ENCODE results near the gene LZTR1. TPM values are rescaled to one million over a fixed set of nuclear protein-coding genes. Genes with fewer than 3 reads are reported as not detected.
A peak's percentile ranks its signal among the peaks of the same experiment; 100 is the strongest.

The LZTR1 gene
- total and polyA plus RNA-seq, 3 experiments from 2014 or later, result 17.1 to 78.7 (median 75.0) TPM

DNA sequence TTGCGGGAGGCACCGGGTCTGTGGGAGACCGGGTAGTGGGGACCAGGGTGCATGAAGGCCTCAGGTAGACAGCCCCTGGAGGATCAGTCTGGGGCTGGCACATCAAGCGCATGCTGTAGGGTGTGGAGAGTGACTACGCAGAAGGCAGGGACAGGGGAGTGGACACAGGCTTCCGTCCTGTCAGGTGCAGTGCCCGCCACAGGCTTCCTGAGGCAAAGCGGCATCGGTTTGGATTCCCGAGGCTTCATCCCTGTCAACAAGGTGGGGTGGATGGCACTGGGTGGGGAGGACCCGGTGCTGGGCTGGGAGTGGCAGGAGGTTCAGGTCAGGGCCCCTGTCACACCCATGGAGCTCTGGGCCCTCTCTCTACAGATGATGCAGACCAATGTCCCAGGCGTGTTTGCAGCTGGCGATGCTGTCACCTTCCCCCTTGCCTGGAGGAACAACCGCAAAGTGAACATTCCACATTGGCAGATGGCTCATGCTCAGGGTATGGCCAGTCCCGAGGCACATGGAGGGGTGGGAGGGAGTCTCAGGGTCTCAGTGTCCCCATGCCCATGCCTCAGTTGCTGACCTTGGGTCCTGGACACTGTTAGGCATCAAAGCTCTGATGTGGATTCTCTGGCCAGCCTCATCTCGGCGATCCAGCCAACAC lies 4.5 kb upstream of the LZTR1 start:
- H3K9me3 Mint-ChIP-seq, result no peaks in the 10 kb centered on the region
- ChIA-PET CTCF (no interaction called here), POLR2A (no interaction called here)
- no peak overlapping the region for H3K4me3 ChIP-seq (ENCODE audit: low read length)
- H3K27me3 ChIP-seq (ENCODE audit: insufficient read depth, low read length, poor library complexity, severe bottlenecking), result peaks cover 9% of the 10 kb centered on the region
- no peak overlapping the region for H3K4me3 Mint-ChIP-seq
- H3K36me3 Mint-ChIP-seq, result peaks cover 0 to 5% (median 0%) of the 10 kb centered on the region in 3 donors
- peak overlapping the region in 1 of 8 donors; percentile 73 for H3K27ac Mint-ChIP-seq
- no peak for DNase-seq
- no peak overlapping the region for H3K27ac ChIP-seq (ENCODE audit: low read depth, low read length)
- H3K4me1 ChIP-seq (ENCODE audit: insufficient read depth, low read length), result peaks cover 12% of the 10 kb centered on the region
- H3K27me3 Mint-ChIP-seq, result peaks cover 3 to 5% of the 10 kb centered on the region in 2 donors
- peaks cover 18 to 33% (median 19%) of the 10 kb centered on the region in 3 donors for H3K4me1 Mint-ChIP-seq
- H3K9me3 ChIP-seq (ENCODE audit: low read length), result peaks cover 9% of the 10 kb centered on the region
- no peaks in the 10 kb centered on the region for H3K36me3 ChIP-seq (ENCODE audit: insufficient read depth, low read length)

DNA sequence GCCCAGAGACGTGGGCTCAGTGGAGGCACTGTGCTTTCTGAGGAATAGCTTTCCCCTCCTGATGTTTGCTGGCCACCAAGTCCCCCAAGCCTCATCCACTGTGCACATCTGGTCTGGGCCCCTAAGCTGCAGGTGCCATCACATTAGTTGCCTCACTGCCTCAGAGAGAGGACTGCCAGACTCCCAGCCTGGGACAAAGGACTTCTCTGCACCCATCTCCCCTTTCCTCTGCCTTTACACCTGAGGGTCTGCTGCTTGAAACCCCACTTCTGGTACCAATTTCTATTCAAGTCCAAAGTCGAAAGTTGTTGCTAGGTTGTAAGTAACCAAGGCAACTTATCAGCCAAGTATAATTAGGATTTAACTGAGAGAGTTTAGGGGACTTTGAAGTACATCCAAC lies 3.7 kb upstream of the LZTR1 start:
- CTCF ChIA-PET, result no interaction called here

DNA sequence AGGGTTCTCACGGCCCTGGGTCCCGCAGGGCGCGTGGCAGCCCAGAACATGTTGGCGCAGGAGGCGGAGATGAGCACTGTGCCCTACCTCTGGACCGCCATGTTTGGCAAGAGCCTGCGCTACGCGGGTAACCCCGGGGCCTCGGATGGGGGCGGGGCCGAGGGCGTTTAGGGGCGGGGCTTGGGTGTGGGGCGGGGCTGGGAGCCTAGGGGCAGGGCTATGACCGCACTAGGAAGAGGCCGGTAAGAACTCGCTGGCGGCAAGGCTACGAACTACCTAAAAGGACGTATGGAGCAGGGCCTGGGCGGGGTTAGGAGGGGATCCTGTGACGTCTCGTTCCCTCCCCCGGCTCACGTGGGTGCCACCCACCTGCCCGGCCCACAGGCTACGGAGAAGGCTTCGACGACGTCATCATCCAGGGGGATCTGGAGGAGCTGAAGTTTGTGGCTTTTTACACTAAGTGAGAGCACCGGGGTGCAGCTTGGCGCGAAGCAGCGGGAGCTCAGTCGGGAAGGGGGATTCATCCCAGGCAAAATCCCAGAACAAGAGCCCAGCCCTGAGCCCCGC lies 2.8 kb upstream of the LZTR1 start:
- no peaks in the 10 kb centered on the region for H3K9me3 Mint-ChIP-seq
- ChIA-PET POLR2A (no interaction called here), CTCF (no interaction called here)
- Histone ChIP-seq H3K27me3 (ENCODE audit: insufficient read depth, low read length, poor library complexity, severe bottlenecking) (peaks cover 8% of the 10 kb centered on the region), H3K4me1 (ENCODE audit: insufficient read depth, low read length) (peaks cover 25% of the 10 kb centered on the region), H3K9me3 (ENCODE audit: low read length) (peaks cover 9% of the 10 kb centered on the region), H3K36me3 (ENCODE audit: insufficient read depth, low read length) (peaks cover 4% of the 10 kb centered on the region), H3K4me3 (ENCODE audit: low read length) (no peak overlapping the region), H3K27ac (ENCODE audit: low read depth, low read length) (no peak overlapping the region)
- peak overlapping the region; percentile 56 to 86 (median 74) for H3K4me3 Mint-ChIP-seq
- peak overlapping the region in 7 of 8 donors; percentile 38 to 93 (median 82) for H3K27ac Mint-ChIP-seq
- DNase-seq, result peak; percentile 32 to 72 (median 57)
- peaks cover 0 to 14% (median 0%) of the 10 kb centered on the region in 3 donors for H3K36me3 Mint-ChIP-seq
- H3K4me1 Mint-ChIP-seq, result peaks cover 32 to 50% (median 36%) of the 10 kb centered on the region in 3 donors
- peaks cover 1 to 5% of the 10 kb centered on the region in 2 donors for H3K27me3 Mint-ChIP-seq

More for the DNA sequence above, 3.7 kb upstream of the LZTR1 start:
- Mint-ChIP-seq H3K4me3 (peak overlapping the region in 1 of 7 donors; percentile 59), H3K9me3 (no peaks in the 10 kb centered on the region), H3K4me1 (peaks cover 23 to 41% (median 27%) of the 10 kb centered on the region in 3 donors), H3K36me3 (peaks cover 0 to 8% (median 0%) of the 10 kb centered on the region in 3 donors), H3K27me3 (peaks cover 3 to 5% of the 10 kb centered on the region in 2 donors), H3K27ac (peak overlapping the region in 1 of 8 donors; percentile 38)
- H3K27me3 ChIP-seq (ENCODE audit: insufficient read depth, low read length, poor library complexity, severe bottlenecking), result peaks cover 9% of the 10 kb centered on the region
- no peak overlapping the region for H3K27ac ChIP-seq (ENCODE audit: low read depth, low read length)
- H3K36me3 ChIP-seq (ENCODE audit: insufficient read depth, low read length), result no peaks in the 10 kb centered on the region
- POLR2A ChIA-PET, result no interaction called here
- no peak for DNase-seq
- H3K4me1 ChIP-seq (ENCODE audit: insufficient read depth, low read length), result peaks cover 20% of the 10 kb centered on the region
- H3K4me3 ChIP-seq (ENCODE audit: low read length), result no peak overlapping the region
- peaks cover 9% of the 10 kb centered on the region for H3K9me3 ChIP-seq (ENCODE audit: low read length)

DNA sequence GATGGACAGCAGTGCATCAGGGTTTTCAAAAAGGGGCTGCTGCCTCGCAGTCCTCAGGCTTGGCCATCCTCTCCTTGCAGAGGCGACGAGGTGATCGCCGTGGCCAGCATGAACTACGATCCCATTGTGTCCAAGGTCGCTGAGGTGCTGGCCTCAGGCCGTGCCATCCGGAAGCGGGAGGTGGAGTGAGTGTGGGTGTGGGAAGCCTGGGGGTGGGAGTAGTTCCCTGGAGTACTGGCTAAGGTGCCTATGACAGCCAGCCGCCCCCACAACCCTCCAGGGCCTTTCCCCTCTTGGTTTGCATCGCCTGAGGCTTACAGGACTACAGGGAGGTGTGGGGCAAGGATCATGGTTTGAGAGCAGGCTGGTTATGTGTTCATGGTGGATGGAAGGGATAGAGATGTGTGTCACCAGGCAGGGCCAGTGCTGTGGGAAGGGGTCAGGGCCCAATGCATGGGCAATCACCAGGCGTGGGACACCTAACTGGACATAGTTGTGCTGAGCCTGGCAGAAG lies 2.1 kb upstream of the LZTR1 start:
- H3K27ac ChIP-seq (ENCODE audit: low read depth, low read length), result no peak overlapping the region
- peaks cover 9% of the 10 kb centered on the region for H3K9me3 ChIP-seq (ENCODE audit: low read length)
- peak overlapping the region in 6 of 7 donors; percentile 24 to 86 (median 54) for H3K4me3 Mint-ChIP-seq
- CTCF ChIA-PET, result interaction anchor here (1.0 kb wide), 1 partner anchor 260 kb away, joined by 3 read pairs; no protein-coding TSS in a partner anchor
- peaks cover 25% of the 10 kb centered on the region for H3K4me1 ChIP-seq (ENCODE audit: insufficient read depth, low read length)
- H3K27ac Mint-ChIP-seq, result peak overlapping the region in 3 of 8 donors; percentile 20 to 92 (median 80)
- H3K4me3 ChIP-seq (ENCODE audit: low read length), result no peak overlapping the region
- POLR2A ChIA-PET, result no interaction called here
- peaks cover 4% of the 10 kb centered on the region for H3K36me3 ChIP-seq (ENCODE audit: insufficient read depth, low read length)
- no peaks in the 10 kb centered on the region for H3K9me3 Mint-ChIP-seq
- peaks cover 0 to 17% (median 0%) of the 10 kb centered on the region in 3 donors for H3K36me3 Mint-ChIP-seq
- H3K4me1 Mint-ChIP-seq, result peaks cover 32 to 51% (median 36%) of the 10 kb centered on the region in 3 donors
- peaks cover 1 to 5% of the 10 kb centered on the region in 2 donors for H3K27me3 Mint-ChIP-seq
- no peak for DNase-seq
- H3K27me3 ChIP-seq (ENCODE audit: insufficient read depth, low read length, poor library complexity, severe bottlenecking), result peaks cover 7% of the 10 kb centered on the region

DNA sequence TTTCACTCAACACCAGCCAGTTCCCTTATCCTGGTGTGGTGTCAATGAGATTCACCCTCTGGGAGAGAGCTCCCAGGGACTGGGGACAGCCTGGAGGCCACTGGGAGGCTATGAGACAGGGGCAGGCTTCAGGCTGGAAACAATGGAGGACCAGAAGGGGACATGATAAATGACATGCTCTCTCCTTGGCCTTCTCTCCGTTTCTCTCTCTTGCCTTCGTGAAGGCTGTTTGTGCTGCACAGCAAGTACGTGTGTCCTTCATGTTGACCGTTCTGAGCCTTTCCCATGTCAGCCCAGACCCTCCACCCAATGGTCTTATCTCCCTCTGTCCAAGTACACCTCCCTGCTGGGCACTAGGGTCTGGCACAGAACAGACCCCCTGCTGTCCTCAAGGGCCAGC lies 1.6 kb upstream of the LZTR1 start:
- H3K4me1 ChIP-seq (ENCODE audit: insufficient read depth, low read length), result peaks cover 25% of the 10 kb centered on the region
- Mint-ChIP-seq H3K4me1 (peaks cover 32 to 51% (median 36%) of the 10 kb centered on the region in 3 donors), H3K9me3 (no peaks in the 10 kb centered on the region), H3K27ac (peak overlapping the region in 4 of 8 donors; percentile 85 to 95 (median 92)), H3K4me3 (peak overlapping the region in 4 of 7 donors; percentile 23 to 89 (median 70)), H3K27me3 (peaks cover under 1 to 5% of the 10 kb centered on the region in 2 donors), H3K36me3 (peaks cover 0 to 21% (median 0%) of the 10 kb centered on the region in 3 donors)
- no peak for DNase-seq
- POLR2A ChIA-PET, result no interaction called here
- no peak overlapping the region for H3K4me3 ChIP-seq (ENCODE audit: low read length)
- CTCF ChIA-PET, result interaction anchor here (1.0 kb wide), 1 partner anchor 261 kb away, joined by 3 read pairs; no protein-coding TSS in a partner anchor
- peaks cover 7% of the 10 kb centered on the region for H3K27me3 ChIP-seq (ENCODE audit: insufficient read depth, low read length, poor library complexity, severe bottlenecking)
- no peak overlapping the region for H3K27ac ChIP-seq (ENCODE audit: low read depth, low read length)
- H3K36me3 ChIP-seq (ENCODE audit: insufficient read depth, low read length), result peaks cover 4% of the 10 kb centered on the region
- H3K9me3 ChIP-seq (ENCODE audit: low read length), result peaks cover 9% of the 10 kb centered on the region

DNA sequence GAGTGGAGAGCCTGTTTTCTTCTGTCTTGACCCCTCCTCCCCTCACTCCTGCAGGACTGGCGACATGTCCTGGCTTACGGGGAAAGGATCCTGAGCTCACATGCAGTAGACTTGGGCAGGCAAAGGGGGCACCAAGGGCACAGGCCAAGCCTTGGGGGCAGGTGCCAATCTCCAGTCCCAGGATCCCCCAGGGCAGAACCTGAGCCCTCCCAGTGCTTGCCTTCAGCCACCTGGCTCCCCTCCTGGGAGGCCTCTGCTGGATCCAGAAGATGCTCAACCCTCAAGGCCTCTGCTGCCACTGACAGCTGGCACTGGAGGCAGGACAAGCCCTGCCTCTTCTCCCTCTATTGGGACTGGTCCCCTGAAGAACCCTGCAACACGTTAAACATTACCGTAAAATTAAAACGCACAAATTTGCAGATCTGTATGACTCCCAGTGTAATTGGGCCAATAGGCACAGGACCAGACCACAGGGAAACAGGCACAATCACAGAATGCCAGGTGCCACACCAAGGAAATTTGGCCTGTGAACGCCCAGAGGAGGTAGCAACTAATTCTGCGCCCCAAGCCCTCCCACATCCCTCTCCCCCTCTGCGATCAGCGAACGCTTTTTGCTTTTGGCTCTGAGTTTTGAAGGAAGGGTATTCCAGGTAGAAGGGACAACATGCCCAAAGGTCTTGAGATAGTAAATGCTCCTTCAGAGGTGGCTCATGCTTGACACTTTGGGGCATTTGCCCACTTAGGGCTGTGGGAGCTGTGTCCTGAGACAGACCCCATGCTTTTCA lies 967 bp upstream of the LZTR1 start:
- H3K27ac Mint-ChIP-seq, result peak overlapping the region; percentile 85 to 98 (median 92)
- peaks cover 9% of the 10 kb centered on the region for H3K9me3 ChIP-seq (ENCODE audit: low read length)
- peak overlapping the region; percentile 93 for H3K27ac ChIP-seq (ENCODE audit: low read depth, low read length)
- peak overlapping the region; percentile 86 to 96 (median 94) for H3K4me3 Mint-ChIP-seq
- H3K27me3 ChIP-seq (ENCODE audit: insufficient read depth, low read length, poor library complexity, severe bottlenecking), result peaks cover 2% of the 10 kb centered on the region
- peak overlapping the region; percentile 67 for H3K4me3 ChIP-seq (ENCODE audit: low read length)
- DNase-seq, result no peak
- H3K9me3 Mint-ChIP-seq, result no peaks in the 10 kb centered on the region
- POLR2A ChIA-PET, result interaction anchor here (1.5 to 1.8 kb wide), 2 partner anchors 18 to 21 kb away, joined by 7 to 9 read pairs; partner anchors contain the start of gene THAP7
- H3K36me3 Mint-ChIP-seq, result peaks cover 0 to 27% (median 0%) of the 10 kb centered on the region in 3 donors
- H3K4me1 ChIP-seq (ENCODE audit: insufficient read depth, low read length), result peaks cover 25% of the 10 kb centered on the region
- CTCF ChIA-PET, result interaction anchor here (0.9 to 2.0 kb wide), 5 partner anchors 9 to 261 kb away, joined by 3 to 5 read pairs (median 3); no protein-coding TSS in a partner anchor
- peaks cover 32 to 51% (median 36%) of the 10 kb centered on the region in 3 donors for H3K4me1 Mint-ChIP-seq
- H3K36me3 ChIP-seq (ENCODE audit: insufficient read depth, low read length), result peaks cover 10% of the 10 kb centered on the region
- H3K27me3 Mint-ChIP-seq, result no peaks in the 10 kb centered on the region

DNA sequence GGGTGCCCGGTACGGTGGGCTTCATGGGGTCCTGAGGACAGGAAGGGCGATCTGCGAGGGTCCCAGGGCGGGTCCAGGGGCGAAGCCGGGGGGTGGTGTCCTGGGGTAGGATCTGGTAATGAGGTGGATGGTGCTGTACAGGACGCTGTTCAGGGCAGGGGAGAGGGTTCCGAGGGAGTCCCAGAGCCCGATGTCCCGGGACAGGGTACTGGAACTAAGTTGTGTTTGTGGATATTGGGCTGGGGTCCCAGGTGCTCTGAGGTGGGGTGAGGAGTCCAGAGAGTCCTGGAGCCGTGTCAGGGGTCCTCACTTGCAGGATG lies 426 bp downstream of the LZTR1 start:
- DNase-seq, result no peak
- H3K9me3 Mint-ChIP-seq, result no peaks in the 10 kb centered on the region

More for the DNA sequence above, 426 bp downstream of the LZTR1 start:
- Mint-ChIP-seq H3K36me3 (peaks cover 0 to 37% (median 3%) of the 10 kb centered on the region in 3 donors), H3K4me1 (peaks cover 35 to 51% (median 36%) of the 10 kb centered on the region in 3 donors), H3K27me3 (no peaks in the 10 kb centered on the region), H3K27ac (peak overlapping the region; percentile 81 to 95 (median 93)), H3K4me3 (peak overlapping the region; percentile 86 to 96 (median 94))
- H3K4me3 ChIP-seq (ENCODE audit: low read length), result peak overlapping the region; percentile 67
- ChIA-PET POLR2A (interaction anchor here (0.6 to 1.8 kb wide), 4 partner anchors 16 to 23 kb away, joined by 3 to 9 read pairs (median 6); partner anchors contain the start of gene THAP7), CTCF (interaction anchor here (0.6 to 2.0 kb wide), 7 partner anchors 8 to 120 kb away, joined by 3 to 5 read pairs (median 4); no protein-coding TSS in a partner anchor)
- peaks cover 9% of the 10 kb centered on the region for H3K9me3 ChIP-seq (ENCODE audit: low read length)
- no peaks in the 10 kb centered on the region for H3K27me3 ChIP-seq (ENCODE audit: insufficient read depth, low read length, poor library complexity, severe bottlenecking)
- H3K4me1 ChIP-seq (ENCODE audit: insufficient read depth, low read length), result peaks cover 25% of the 10 kb centered on the region
- peaks cover 10% of the 10 kb centered on the region for H3K36me3 ChIP-seq (ENCODE audit: insufficient read depth, low read length)
- H3K27ac ChIP-seq (ENCODE audit: low read depth, low read length), result peak overlapping the region; percentile 93
